ENCODE data around the gene YWHAE.

- no peak for TF ChIP-seq EZH2 (IDR thresholded peaks at IDR 0.05; ENCODE audit: insufficient read depth, poor library complexity, severe bottlenecking)
- no peak for TF ChIP-seq EZH2phosphoT487 (IDR thresholded peaks at IDR 0.05; ENCODE audit: insufficient read depth, low read depth)
Measured at GRCh38 chr17:1299552-1300370, 100.3 kb downstream of the YWHAE start.

All from GM23248 (cell line).